HEK293 (cell line): ENCODE measurements around the gene PARP11.

Source experiments
- CTCF ChIA-PET: fragments of 350-600 bp; formaldehyde crosslinking; extraction: SDS; loops from one replicate; lab custom pipeline; 2021; ENCODE audit warnings: antibody characterized with exemption; lab: Yijun Ruan, JAX
- POLR2A ChIA-PET: fragments of 300-600 bp; formaldehyde crosslinking; extraction: SDS; loops from one replicate; lab custom pipeline; 2020; ENCODE audit warnings: antibody characterized with exemption, inconsistent platforms; lab: Yijun Ruan, JAX
- H3K27ac ChIP-seq: fragments of 200-500 bp; sonication (Bioruptor generic); 2 replicates; pipeline ENCODE4 v1.5.1; 2014; ENCODE audit warnings: low read depth, low read length, control low read depth, inconsistent platforms; ENCODE audit errors: extremely low read depth
- H3K36me3 ChIP-seq, 2 experiments: fragments of 200-500 bp in 1 of 2; sonication (Bioruptor generic) in 1 of 2; 1 replicate in 1 of 2; 2 replicates in 1 of 2; pipeline ENCODE4 v1.5.1; 2014 to 2017; ENCODE audit warnings: inconsistent platforms in 2 of 2, low read length in 2 of 2; ENCODE audit not compliant: control insufficient read depth in 2 of 2, insufficient read depth in 1 of 2
- H3K4me1 ChIP-seq: fragments of 200-500 bp; sonication (Bioruptor generic); 2 replicates; pipeline ENCODE4 v1.5.1; 2014; ENCODE audit warnings: mild to moderate bottlenecking, low read length, inconsistent platforms; ENCODE audit not compliant: control insufficient read depth, insufficient read depth
- H3K4me3 ChIP-seq: 2 replicates; pipeline ENCODE4 v1.5.1; 2011; ENCODE audit warnings: low read depth, mild to moderate bottlenecking, control low read depth, low read length, moderate library complexity
- H3K9me3 ChIP-seq: fragments of 200-500 bp; sonication (Bioruptor generic); 2 replicates; pipeline ENCODE4 v1.5.1; 2014; ENCODE audit warnings: low read depth, low read length, inconsistent platforms; ENCODE audit not compliant: control insufficient read depth, insufficient read depth
- KLF16 ChIP-seq: fragments of 450-650 bp; formaldehyde crosslinking; IDR thresholded peaks from 2 replicates; pipeline ENCODE4 v1.5.1; 2017; ENCODE audit warnings: missing biosample characterization, missing genetic modification characterization
- TSHZ1 ChIP-seq: fragments of 450-650 bp; formaldehyde crosslinking; IDR thresholded peaks from 2 replicates; pipeline ENCODE4 v1.5.1; 2016; ENCODE audit warnings: missing biosample characterization, missing genetic modification characterization, borderline replicate concordance
- WT1 ChIP-seq: fragments of 450-650 bp; formaldehyde crosslinking; IDR thresholded peaks from 2 replicates; pipeline ENCODE4 v1.5.1; 2016; ENCODE audit warnings: missing biosample characterization, missing genetic modification characterization
- ZBTB7A ChIP-seq: fragments of 450-650 bp; formaldehyde crosslinking; IDR thresholded peaks from 2 replicates; pipeline ENCODE4 v1.5.1; 2016; ENCODE audit warnings: low read depth, missing biosample characterization, missing genetic modification characterization
- ZNF274 ChIP-seq, 2 experiments: fragments of 200-500 bp in 1 of 2; fragments of 450-650 bp in 1 of 2; sonication (Bioruptor generic) in 1 of 2; formaldehyde crosslinking in 1 of 2; IDR thresholded peaks; 2 replicates each; pipeline versions ENCODE4 v1.5.1 to v1.6.1; 2014 to 2016; ENCODE audit warnings: borderline replicate concordance in 1 of 2, inconsistent platforms in 1 of 2, low read length in 1 of 2, missing biosample characterization in 1 of 2, missing genetic modification characterization in 1 of 2
- ZNF324 ChIP-seq: fragments of 450-650 bp; formaldehyde crosslinking; IDR thresholded peaks from 2 replicates; pipeline ENCODE4 v1.5.1; 2016; ENCODE audit warnings: missing biosample characterization, missing genetic modification characterization
- ZNF335 ChIP-seq: fragments of 450-650 bp; formaldehyde crosslinking; conservative IDR thresholded peaks from 2 replicates; pipeline ENCODE4 v1.5.1; 2016; ENCODE audit warnings: missing biosample characterization, missing genetic modification characterization
- ZNF449 ChIP-seq: fragments of 450-650 bp; formaldehyde crosslinking; IDR thresholded peaks from 2 replicates; pipeline ENCODE4 v1.5.1; 2017; ENCODE audit warnings: missing biosample characterization, mild to moderate bottlenecking, missing genetic modification characterization, moderate library complexity
- ZNF488 ChIP-seq: fragments of 450-650 bp; formaldehyde crosslinking; IDR thresholded peaks from 2 replicates; pipeline ENCODE4 v1.5.1; 2016; ENCODE audit warnings: missing biosample characterization, missing genetic modification characterization
- ZNF621 ChIP-seq: fragments of 450-650 bp; formaldehyde crosslinking; IDR thresholded peaks from 2 replicates; pipeline ENCODE4 v1.5.1; 2017; ENCODE audit warnings: missing biosample characterization, missing genetic modification characterization
- ZNF658 ChIP-seq: fragments of 450-650 bp; formaldehyde crosslinking; IDR thresholded peaks from 2 replicates; pipeline ENCODE4; 2016; ENCODE audit warnings: missing biosample characterization, missing genetic modification characterization
- ZNF692 ChIP-seq: fragments of 450-650 bp; formaldehyde crosslinking; IDR thresholded peaks from 2 replicates; pipeline ENCODE4 v1.5.1; 2016; ENCODE audit warnings: missing biosample characterization, missing genetic modification characterization
- ZNF704 ChIP-seq: fragments of 450-650 bp; formaldehyde crosslinking; IDR thresholded peaks from 2 replicates; pipeline ENCODE4 v1.5.1; 2016; ENCODE audit warnings: missing biosample characterization, missing genetic modification characterization
- ZSCAN23 ChIP-seq: fragments of 450-650 bp; formaldehyde crosslinking; IDR thresholded peaks from 2 replicates; pipeline ENCODE4 v1.5.1; 2016; ENCODE audit warnings: missing biosample characterization, missing genetic modification characterization

Gene PARP11

GRCh38 chr12:3897371-3897971, 24.3 kb upstream of the PARP11 start:
- H3K27ac ChIP-seq: no peak overlapping the region
- no peaks in the 10 kb centered on the region for H3K36me3 ChIP-seq
- H3K4me3 ChIP-seq: no peak overlapping the region
- TF ChIP-seq ZNF488: no peak
- TF ChIP-seq ZNF704 (tag by site-specific recombination): no peak
- no peak for TF ChIP-seq KLF16 (tag by site-specific recombination)
- no peak for TF ChIP-seq ZBTB7A (tag by site-specific recombination)
- no peak for TF ChIP-seq WT1
- no peak for TF ChIP-seq ZNF449 (tag by site-specific recombination)
- H3K4me1 ChIP-seq: no peaks in the 10 kb centered on the region
- ChIA-PET CTCF (interaction anchor here (1.8 to 2.7 kb wide), 3 partner anchors 12 to 379 kb away, joined by 4 to 23 read pairs (median 8); no protein-coding TSS in a partner anchor), POLR2A (interaction anchor here (0.8 kb wide), 1 partner anchor 24 kb away, joined by 3 read pairs; the partner anchor contains the start of gene PARP11)
- no peaks in the 10 kb centered on the region for H3K9me3 ChIP-seq

- ChIA-PET CTCF (interaction anchor here (0.6 to 2.7 kb wide), 4 partner anchors 8 to 379 kb away, joined by 4 to 23 read pairs (median 6); no protein-coding TSS in a partner anchor), POLR2A (interaction anchor here (0.8 kb wide), 1 partner anchor 23 kb away, joined by 3 read pairs; the partner anchor contains the start of gene PARP11)
- H3K4me1 ChIP-seq: no peaks in the 10 kb centered on the region
- TF ChIP-seq ZSCAN23 (tag by site-specific recombination) (no peak), ZNF658 (tag by site-specific recombination) (no peak), ZNF621 (tag by site-specific recombination) (no peak), ZNF335 (peak; percentile 16; the same call in 1 of the 2 replicates)
- no peaks in the 10 kb centered on the region for H3K9me3 ChIP-seq
- H3K27ac ChIP-seq: no peak overlapping the region
- no peak overlapping the region for H3K4me3 ChIP-seq
- no peaks in the 10 kb centered on the region for H3K36me3 ChIP-seq
Observed at GRCh38 chr12:3896801-3897351, 23.7 kb upstream of the PARP11 start.

GRCh38 chr12:3896356-3896755, 23.2 kb upstream of the PARP11 start:
- TF ChIP-seq TSHZ1 (tag by site-specific recombination) (no peak), ZNF335 (peak; percentile 22; the same call in 1 of the 2 replicates), ZNF274 (IDR thresholded peaks at IDR 0.05; ENCODE audit: low read length) (no peak), ZNF274 (tag by site-specific recombination; IDR thresholded peaks at IDR 0.05; ENCODE audit: borderline replicate concordance) (no peak), ZNF692 (tag by site-specific recombination) (no peak), ZNF324 (no peak)
- ChIA-PET POLR2A (no interaction called here), CTCF (interaction anchor here (0.6 to 2.7 kb wide), 5 partner anchors 8 to 380 kb away, joined by 3 to 23 read pairs (median 4); no protein-coding TSS in a partner anchor)
- Histone ChIP-seq H3K4me1 (no peaks in the 10 kb centered on the region), H3K27ac (no peak overlapping the region), H3K36me3 (no peaks in the 10 kb centered on the region), H3K4me3 (no peak overlapping the region), H3K9me3 (no peaks in the 10 kb centered on the region)
